ENCODE measurements around the gene QDPR. TPM values are rescaled to one million over a fixed set of nuclear protein-coding genes. Genes with fewer than 3 reads are reported as not detected.

Gene QDPR
- total RNA-seq, 1 experiment from 2014 or later, result 39.5 TPM

GRCh38 chr4:17500574-17500973 is 11.3 kb downstream of the QDPR start (continued):
- TF ChIP-seq CTCF (IDR thresholded peaks at IDR 0.05 in 2 of 3, conservative IDR thresholded peaks at IDR 0.05 in 1 of 3; ENCODE audit: borderline replicate concordance in 1 of 3, insufficient read depth in 1 of 3, low read depth in 2 of 3, low read length in 2 of 3) (no peak), EZH2 (IDR thresholded peaks at IDR 0.05) (no peak), EGR1 (IDR thresholded peaks at IDR 0.05; ENCODE audit: low read depth) (no peak), YY1 (IDR thresholded peaks at IDR 0.05; ENCODE audit: extremely low read depth, insufficient replicate concordance, low read depth, low read length) (no peak), ZBTB33 (IDR thresholded peaks at IDR 0.05; ENCODE audit: extremely low read depth, insufficient replicate concordance, low read length) (no peak), ELF1 (IDR thresholded peaks at IDR 0.05; ENCODE audit: borderline replicate concordance, low read depth) (no peak), ZNF274 (IDR thresholded peaks at IDR 0.05; ENCODE audit: low read depth, low read length) (no peak), JUND (IDR thresholded peaks at IDR 0.05) (no peak)

GRCh38 chr4:17497890-17498523 is 13.9 kb downstream of the QDPR start:
- CTCF ChIA-PET, result no interaction called here
- no peaks in the 10 kb centered on the region; the same call in 1 of the 2 replicates for H4K20me1 ChIP-seq (ENCODE audit: insufficient read depth)
- H3K4me1 ChIP-seq (ENCODE audit: control insufficient read depth in 1 of 2, insufficient read depth in 2 of 2, low read length in 2 of 2), result peaks cover 0 to 10% of the 10 kb centered on the region in 2 experiments; a peak in 1 of 4 replicates
- no TSS peak for BruUV-seq (replicated peaks)
- H3K27ac ChIP-seq (ENCODE audit: low read depth, low read length), result no peak overlapping the region
- no peaks in the 10 kb centered on the region for H3K9me2 ChIP-seq (ENCODE audit: insufficient read depth)
- RAD21 ChIA-PET (ENCODE audit: low non-redundant PET in 1 of 2, low total read pairs in 2 of 2, uncharacterized antibody in 2 of 2, unreplicated experiment in 2 of 2), result no interaction called here
- no peaks in the 10 kb centered on the region for H3K27me3 ChIP-seq (ENCODE audit: insufficient read depth, low read length)
- H3K9ac ChIP-seq (ENCODE audit: low read length), result no peak overlapping the region
- no peak overlapping the region for H3K4me3 ChIP-seq (replicated peaks in 1 of 2; ENCODE audit: low read depth in 1 of 2, low read length in 2 of 2)
- ATAC-seq (no peak), DNase-seq (ENCODE audit: low read depth, low spot score) (no peak)
- POLR2A ChIA-PET, result no interaction called here
- H2AFZ ChIP-seq (ENCODE audit: low read depth, low read length, poor library complexity, severe bottlenecking), result no peak overlapping the region
- H3K4me2 ChIP-seq (ENCODE audit: low read length), result no peak overlapping the region
- H3K36me3 ChIP-seq (ENCODE audit: control insufficient read depth in 1 of 2, insufficient read depth in 2 of 2, low read length in 2 of 2), result peaks cover 35 to 39% of the 10 kb centered on the region in 2 experiments; a peak in 3 of 4 replicates
- H3K79me2 ChIP-seq (ENCODE audit: insufficient read depth, low read length), result peaks cover 32% of the 10 kb centered on the region
- H3K9me3 ChIP-seq (ENCODE audit: control insufficient read depth in 1 of 2, insufficient read depth in 1 of 2, low read depth in 1 of 2, low read length in 2 of 2), result no peaks in the 10 kb centered on the region
- intact Hi-C loops (cut with micrococcal nuclease), result no loop called here
- no peak for TF ChIP-seq CEBPB (IDR thresholded peaks at IDR 0.05; ENCODE audit: low read depth)
- no peak for TF ChIP-seq YY1 (IDR thresholded peaks at IDR 0.05; ENCODE audit: extremely low read depth, insufficient replicate concordance, low read depth, low read length)
- TF ChIP-seq EZH2 (IDR thresholded peaks at IDR 0.05), result no peak
- no peak for TF ChIP-seq ELF1 (IDR thresholded peaks at IDR 0.05; ENCODE audit: borderline replicate concordance, low read depth)
- TF ChIP-seq CTCF (IDR thresholded peaks at IDR 0.05 in 2 of 3, conservative IDR thresholded peaks at IDR 0.05 in 1 of 3; ENCODE audit: borderline replicate concordance in 1 of 3, insufficient read depth in 1 of 3, low read depth in 2 of 3, low read length in 2 of 3), result no peak
- no peak for TF ChIP-seq SRF (IDR thresholded peaks at IDR 0.05; ENCODE audit: low read depth)
- no peak for TF ChIP-seq ZFX (IDR thresholded peaks at IDR 0.05)
- no peak for TF ChIP-seq POLR2AphosphoS5 (IDR thresholded peaks at IDR 0.05; ENCODE audit: low read depth, low read length)
- no peak for TF ChIP-seq ZNF274 (IDR thresholded peaks at IDR 0.05; ENCODE audit: low read depth, low read length)
- TF ChIP-seq EGR1 (IDR thresholded peaks at IDR 0.05; ENCODE audit: low read depth), result no peak
- no peak for TF ChIP-seq POLR2A (IDR thresholded peaks at IDR 0.05; ENCODE audit: borderline replicate concordance, extremely low read depth, insufficient read depth, insufficient read length)
- TF ChIP-seq ZBTB33 (IDR thresholded peaks at IDR 0.05; ENCODE audit: extremely low read depth, insufficient replicate concordance, low read length), result no peak
- no peak for TF ChIP-seq MAX (IDR thresholded peaks at IDR 0.05)
